Dermis blood vessel endothelial cell (primary cell): Measurements from ENCODE around the gene PTPRN2. TPM values are rescaled to one million over a fixed set of nuclear protein-coding genes. Genes with fewer than 3 reads are reported as not detected.

Source experiments
- DNase-seq: peaks from one replicate; pipeline ENCODE4 v3.0.0; 2010
- total RNA-seq: library from RNA; depleted of rRNA; stranded (reverse); fragments of >200 nt; gene quantifications from 2 replicates; pipeline ENCODE4 v1.2.3, GENCODE V29; 2014

Gene PTPRN2
- total RNA-seq, 1 donor from 2014 or later = 2.2 TPM

- no peak for DNase-seq
Measured at GRCh38 chr7:157548691-157549303, 1038.8 kb downstream of the PTPRN2 start.

GRCh38 chr7:157547611-157548010 is 1040.0 kb downstream of the PTPRN2 start:
- DNase-seq = no peak

- DNase-seq = no peak
Measured at GRCh38 chr7:157547102-157547501, 1040.5 kb downstream of the PTPRN2 start.

- no peak for DNase-seq
Measured at GRCh38 chr7:157545681-157546060, 1042.0 kb downstream of the PTPRN2 start.

- DNase-seq = no peak
Measured at GRCh38 chr7:157544980-157545680, 1042.5 kb downstream of the PTPRN2 start.

GRCh38 chr7:157544226-157544625 is 1043.4 kb downstream of the PTPRN2 start:
- no peak for DNase-seq

- DNase-seq = no peak
Measured at GRCh38 chr7:157543791-157544190, 1043.8 kb downstream of the PTPRN2 start.

- no peak for DNase-seq
Measured at GRCh38 chr7:157543276-157543675, 1044.3 kb downstream of the PTPRN2 start.

- no peak for DNase-seq
Measured at GRCh38 chr7:157542068-157543021, 1045.3 kb downstream of the PTPRN2 start.

- DNase-seq = no peak
Measured at GRCh38 chr7:157541295-157542067, 1046.1 kb downstream of the PTPRN2 start.

GRCh38 chr7:157540606-157541294 is 1046.9 kb downstream of the PTPRN2 start:
- no peak for DNase-seq

- no peak for DNase-seq
Measured at GRCh38 chr7:157540020-157540419, 1047.6 kb downstream of the PTPRN2 start.

GRCh38 chr7:157539521-157539920 is 1048.1 kb downstream of the PTPRN2 start:
- DNase-seq = no peak

- no peak for DNase-seq
Measured at GRCh38 chr7:157538735-157539134, 1048.9 kb downstream of the PTPRN2 start.

- no peak for DNase-seq
Measured at GRCh38 chr7:157538321-157538720, 1049.3 kb downstream of the PTPRN2 start.

GRCh38 chr7:157537056-157537455 is 1050.6 kb downstream of the PTPRN2 start:
- no peak for DNase-seq

GRCh38 chr7:157532068-157532467 is 1055.6 kb downstream of the PTPRN2 start:
- DNase-seq = no peak

- no peak for DNase-seq
Measured at GRCh38 chr7:157529768-157530560, 1057.7 kb downstream of the PTPRN2 start.

GRCh38 chr7:157528785-157529341 is 1058.8 kb downstream of the PTPRN2 start:
- no peak for DNase-seq

GRCh38 chr7:157527686-157528085 is 1059.9 kb downstream of the PTPRN2 start:
- DNase-seq = no peak
